ENCODE measurements around the gene HADH.

- TF ChIP-seq YY1 (IDR thresholded peaks at IDR 0.05; ENCODE audit: insufficient read depth, insufficient read length): no peak
- TF ChIP-seq ZNF274 (IDR thresholded peaks at IDR 0.05; ENCODE audit: low read depth, low read length): no peak
Measured at GRCh38 chr4:107999932-108000539, 10.3 kb downstream of the HADH start.
